ENCODE data around the gene BRINP3.

Gene BRINP3

DNA sequence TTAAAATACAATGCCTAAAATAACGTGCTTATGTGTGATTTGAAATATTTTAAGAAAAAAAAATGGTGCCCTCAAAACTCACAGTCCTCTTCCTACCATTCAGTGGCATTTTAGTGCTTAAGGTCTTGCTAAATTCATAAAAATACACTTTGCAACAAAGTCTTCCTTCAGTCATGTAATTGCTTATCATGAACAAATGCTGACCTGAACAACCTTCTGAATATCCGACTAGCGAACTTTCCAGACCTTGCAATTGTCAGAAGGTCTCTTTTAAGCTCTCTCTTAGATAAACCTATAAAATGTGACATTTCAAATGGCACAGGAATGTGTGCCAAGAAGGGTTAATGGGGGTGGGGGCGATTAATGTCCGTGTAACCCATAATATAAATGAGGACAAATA, 858 bp downstream of the BRINP3 start:
- TF ChIP-seq CTCF (IDR thresholded peaks at IDR 0.05; ENCODE audit: unreplicated experiment in 3 of 3) = no peak
- no peaks in the 10 kb centered on the region for H3K36me3 Mint-ChIP-seq (ENCODE audit: low read depth)
- H3K4me1 Mint-ChIP-seq = peaks cover 25% of the 10 kb centered on the region
- no peaks in the 10 kb centered on the region for H3K9me3 Mint-ChIP-seq
- H3K4me3 Mint-ChIP-seq = peak overlapping the region; percentile 86 to 92 (median 90)
- peaks cover 65% of the 10 kb centered on the region for H3K27me3 Mint-ChIP-seq (ENCODE audit: low read depth)
- no peak overlapping the region for H3K27ac Mint-ChIP-seq

- H3K27ac Mint-ChIP-seq = no peak overlapping the region
- H3K36me3 Mint-ChIP-seq (ENCODE audit: low read depth) = no peaks in the 10 kb centered on the region
- no peak for TF ChIP-seq CTCF (IDR thresholded peaks at IDR 0.05; ENCODE audit: unreplicated experiment in 3 of 3)
- H3K4me1 Mint-ChIP-seq = peaks cover 25% of the 10 kb centered on the region
- H3K27me3 Mint-ChIP-seq (ENCODE audit: low read depth) = peaks cover 65% of the 10 kb centered on the region
- no peaks in the 10 kb centered on the region for H3K9me3 Mint-ChIP-seq
- peak overlapping the region; percentile 84 to 92 (median 90) for H3K4me3 Mint-ChIP-seq
Observed at GRCh38 chr1:190476321-190476720, 1.3 kb downstream of the BRINP3 start.

DNA sequence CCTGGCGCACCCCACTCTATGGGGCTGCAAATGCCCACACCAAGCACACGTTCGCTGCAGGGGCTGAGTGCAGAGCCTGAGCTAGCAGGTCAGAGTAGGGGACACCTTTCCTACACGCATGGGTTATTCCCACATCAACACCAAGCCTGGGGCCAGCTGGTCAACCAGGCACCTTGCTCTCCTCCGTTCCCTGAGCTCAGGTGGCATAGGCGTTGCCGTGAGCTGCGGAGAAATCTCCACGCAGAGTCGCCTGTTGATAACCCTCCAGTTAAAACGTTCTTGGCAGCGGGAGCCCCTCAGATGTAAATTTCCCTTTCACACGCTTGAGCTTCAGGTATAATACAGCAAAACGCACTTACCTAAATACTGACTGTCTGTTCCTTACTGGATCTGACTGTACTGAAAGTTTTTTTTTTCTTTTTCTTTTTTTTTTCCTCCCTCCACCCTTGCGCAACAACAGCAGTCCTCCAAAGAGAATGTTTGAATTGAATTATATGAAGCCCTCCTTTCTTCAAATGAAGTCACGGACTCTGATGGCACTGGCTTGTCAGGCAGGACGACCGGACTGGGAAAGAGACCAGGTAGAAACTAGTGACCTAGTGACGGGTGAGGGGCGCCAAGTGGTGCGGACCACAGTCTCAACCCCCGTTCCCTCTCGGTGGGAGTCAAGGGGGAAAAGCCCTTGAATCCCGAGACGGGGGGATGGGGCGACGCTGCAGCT, 2.1 kb downstream of the BRINP3 start:
- Mint-ChIP-seq H3K4me3 (peak overlapping the region; percentile 84 to 92 (median 90)), H3K27ac (peak overlapping the region in 2 of 3 experiments; percentile 10 to 38), H3K27me3 (ENCODE audit: low read depth) (peaks cover 65% of the 10 kb centered on the region), H3K9me3 (no peaks in the 10 kb centered on the region), H3K36me3 (ENCODE audit: low read depth) (no peaks in the 10 kb centered on the region), H3K4me1 (peaks cover 25% of the 10 kb centered on the region)
- no peak for TF ChIP-seq CTCF (IDR thresholded peaks at IDR 0.05; ENCODE audit: unreplicated experiment in 3 of 3)

- Mint-ChIP-seq H3K27ac (peak overlapping the region; percentile 17 to 38 (median 18)), H3K9me3 (no peaks in the 10 kb centered on the region), H3K27me3 (ENCODE audit: low read depth) (peaks cover 61% of the 10 kb centered on the region), H3K4me3 (peak overlapping the region; percentile 84 to 92 (median 90)), H3K4me1 (peaks cover 25% of the 10 kb centered on the region), H3K36me3 (ENCODE audit: low read depth) (no peaks in the 10 kb centered on the region)
- TF ChIP-seq CTCF (IDR thresholded peaks at IDR 0.05; ENCODE audit: unreplicated experiment in 3 of 3) = no peak
Observed at GRCh38 chr1:190474650-190475211, 2.9 kb downstream of the BRINP3 start.

GRCh38 chr1:190474010-190474409, 3.7 kb downstream of the BRINP3 start:
- no peak for TF ChIP-seq CTCF (IDR thresholded peaks at IDR 0.05; ENCODE audit: unreplicated experiment in 3 of 3)
- H3K4me1 Mint-ChIP-seq = peaks cover 19% of the 10 kb centered on the region
- no peaks in the 10 kb centered on the region for H3K9me3 Mint-ChIP-seq
- no peak overlapping the region for H3K27ac Mint-ChIP-seq
- peak overlapping the region; percentile 84 to 92 (median 90) for H3K4me3 Mint-ChIP-seq
- peaks cover 54% of the 10 kb centered on the region for H3K27me3 Mint-ChIP-seq (ENCODE audit: low read depth)
- H3K36me3 Mint-ChIP-seq (ENCODE audit: low read depth) = no peaks in the 10 kb centered on the region

- no peaks in the 10 kb centered on the region for H3K9me3 Mint-ChIP-seq
- no peaks in the 10 kb centered on the region for H3K36me3 Mint-ChIP-seq (ENCODE audit: low read depth)
- H3K27ac Mint-ChIP-seq = no peak overlapping the region
Observed at GRCh38 chr1:190472494-190472893, 5.2 kb downstream of the BRINP3 start.

More at GRCh38 chr1:190472494-190472893, 5.2 kb downstream of the BRINP3 start:
- peaks cover 39% of the 10 kb centered on the region for H3K27me3 Mint-ChIP-seq (ENCODE audit: low read depth)
- no peak for TF ChIP-seq CTCF (IDR thresholded peaks at IDR 0.05; ENCODE audit: unreplicated experiment in 3 of 3)
- H3K4me1 Mint-ChIP-seq = peaks cover 16% of the 10 kb centered on the region
- H3K4me3 Mint-ChIP-seq = no peak overlapping the region

Measured in nephron (organoid).